HG03457 (cell line): ENCODE measurements around the gene ENG.
"Not testable (repeated sequence)": the region's sequence is repeated elsewhere in the genome, so short reads cannot be mapped to it uniquely, and the experiment has no call there.

Experiments
- ATAC-seq: cut with Tn5 transposase; IDR thresholded peaks from one replicate; pipeline ENCODE4 v1.9.1; 2021; ENCODE audit warnings: moderate number of reproducible peaks; ENCODE audit not compliant: unreplicated experiment

Gene ENG

GRCh38 chr9:127846443-127847177 is 7.8 kb downstream of the ENG start:
- no peak for ATAC-seq

GRCh38 chr9:127845619-127846018 is 8.8 kb downstream of the ENG start:
- ATAC-seq, result not testable (repeated sequence)

DNA sequence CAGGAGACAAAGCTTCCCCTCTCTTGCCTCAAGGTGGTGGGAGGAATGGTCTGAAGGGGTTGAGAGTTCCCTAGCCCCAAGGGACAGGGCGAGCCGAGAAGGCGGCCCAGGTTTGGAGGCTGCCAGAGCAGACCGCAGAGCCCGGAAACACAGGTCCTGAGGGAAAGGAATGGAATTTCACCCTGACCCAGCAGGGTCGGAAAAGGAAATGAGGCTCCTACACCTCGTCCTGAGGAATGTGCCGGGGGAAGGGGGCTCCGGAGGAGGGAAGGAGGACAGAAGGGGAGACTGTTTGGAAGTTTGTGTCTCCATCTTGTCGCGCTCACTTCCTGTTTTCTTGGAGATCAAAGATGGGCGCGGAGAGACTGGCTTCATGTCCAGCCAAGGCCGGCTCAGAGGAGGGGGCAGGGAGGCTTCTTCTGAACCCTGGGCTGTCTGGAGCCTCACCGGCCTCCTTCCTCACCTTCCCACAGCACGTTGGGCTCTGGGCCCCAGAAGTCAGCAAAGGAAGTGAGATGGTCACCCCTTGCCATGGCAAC is 9.6 kb downstream of the ENG start:
- ATAC-seq, result no peak

- no peak for ATAC-seq
Measured at GRCh38 chr9:127841087-127841835, 13.2 kb downstream of the ENG start.

- ATAC-seq, result no peak
Measured at GRCh38 chr9:127838375-127839078, 15.9 kb downstream of the ENG start.

- no peak for ATAC-seq
Measured at GRCh38 chr9:127837346-127837745, 17.1 kb downstream of the ENG start.

- ATAC-seq, result not testable (repeated sequence)
Measured at GRCh38 chr9:127836561-127836960, 17.9 kb downstream of the ENG start.

DNA sequence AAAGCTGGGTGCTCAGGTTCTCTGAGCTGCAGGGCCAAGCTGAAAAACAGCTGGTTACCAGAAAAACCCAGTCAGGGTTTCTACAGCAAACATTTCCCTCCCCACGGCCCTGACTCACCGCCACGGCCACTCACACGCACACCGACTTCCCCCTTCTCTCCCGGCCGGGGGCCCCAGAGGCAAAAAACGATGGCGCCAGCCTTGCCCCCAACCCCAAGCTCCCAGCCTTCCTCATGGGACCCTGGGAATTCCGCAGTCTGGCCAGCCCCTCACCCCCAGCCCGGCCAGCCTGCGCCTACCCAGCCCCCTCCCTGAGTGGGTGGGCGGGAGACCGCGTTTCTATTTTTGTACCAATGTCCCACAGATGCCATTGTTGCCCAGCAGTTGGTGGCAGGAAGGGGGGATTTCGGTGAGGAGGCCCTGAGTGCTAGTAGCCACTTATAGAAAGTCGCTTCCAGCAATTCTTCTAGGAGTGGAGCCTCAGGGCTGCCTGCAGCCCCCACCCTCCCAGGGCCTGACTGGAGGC is 18.4 kb downstream of the ENG start:
- no peak for ATAC-seq

DNA sequence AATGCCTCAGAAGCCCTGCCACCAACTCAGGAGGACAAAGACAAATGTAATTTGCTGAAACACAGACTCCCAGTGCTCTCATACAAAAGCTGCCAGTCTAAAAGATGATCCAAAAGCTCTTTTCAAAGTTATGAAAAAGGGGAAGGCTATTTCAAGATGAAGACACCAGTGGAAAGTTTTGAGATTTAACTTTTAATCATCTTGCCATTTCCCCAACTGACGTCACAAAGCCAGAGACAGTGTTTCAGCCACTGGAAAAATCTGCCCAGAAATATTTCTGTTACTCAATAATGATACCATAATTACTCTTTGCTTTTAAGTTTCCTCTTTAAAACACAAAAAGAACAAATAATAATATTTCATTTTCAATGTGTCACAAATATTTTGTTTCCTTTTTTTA is 20.9 kb downstream of the ENG start:
- ATAC-seq, result no peak

GRCh38 chr9:127832248-127832647 is 22.2 kb downstream of the ENG start:
- no peak for ATAC-seq

- ATAC-seq, result no peak
Measured at GRCh38 chr9:127829205-127829906, 25.1 kb downstream of the ENG start.

DNA sequence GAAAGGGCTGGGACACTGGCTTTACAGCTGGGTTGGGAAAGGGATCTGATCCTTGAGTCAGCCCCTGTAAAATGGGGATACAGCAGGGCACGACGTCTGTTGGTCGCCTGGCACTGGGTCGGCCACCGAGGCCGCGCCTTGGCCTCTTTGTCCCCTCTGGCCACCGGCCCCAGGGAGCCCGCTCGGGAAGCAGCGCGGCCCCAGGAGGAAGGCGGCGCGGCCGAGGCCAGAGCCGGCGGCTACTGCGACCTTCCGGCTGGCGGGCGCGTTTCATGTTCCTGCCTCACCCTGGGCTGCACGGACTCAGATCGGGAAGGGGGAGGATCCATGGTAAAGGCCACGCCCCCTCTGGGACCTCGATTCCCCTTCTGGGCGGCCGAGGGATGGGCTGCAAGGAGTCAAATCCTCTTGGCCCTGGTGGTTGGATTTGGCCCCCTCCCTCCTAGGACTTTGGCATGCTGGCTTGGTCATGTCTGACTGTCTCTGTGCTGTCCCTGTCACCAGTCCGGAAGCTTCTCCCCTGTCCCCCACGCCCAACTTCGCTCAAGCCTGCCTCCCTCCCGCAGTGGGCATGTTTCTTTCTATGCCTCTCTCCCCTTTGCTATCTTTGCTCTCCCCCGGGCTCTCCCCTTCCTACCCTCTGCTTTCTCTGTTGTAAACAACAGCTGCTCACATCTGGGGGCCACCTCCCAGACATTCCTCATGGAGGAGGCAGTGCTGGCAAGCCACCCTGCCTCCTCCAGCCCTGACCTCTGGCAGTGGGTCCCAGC is 26.0 kb downstream of the ENG start:
- no peak for ATAC-seq

GRCh38 chr9:127826253-127826913 is 28.1 kb downstream of the ENG start:
- ATAC-seq, result no peak

GRCh38 chr9:127825319-127826051 is 29.0 kb downstream of the ENG start:
- ATAC-seq, result no peak

DNA sequence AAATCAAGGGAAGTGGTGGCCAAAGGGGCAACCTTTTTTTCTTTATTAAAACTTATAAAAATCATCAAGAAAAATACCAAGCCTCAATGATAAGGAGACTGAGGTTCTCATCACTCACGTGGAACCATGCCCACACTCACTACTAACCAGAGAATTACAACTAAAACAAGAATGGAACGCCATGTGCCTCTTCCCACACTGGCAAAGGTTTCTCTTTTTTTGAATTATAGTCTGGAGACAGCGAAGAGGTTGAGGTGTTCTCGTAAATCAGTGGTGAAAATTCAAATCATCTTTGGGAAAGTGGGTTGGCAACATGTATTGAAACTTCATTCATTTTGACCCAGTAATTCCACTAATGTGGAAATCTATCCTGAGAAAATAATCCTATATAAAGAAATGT is 32.4 kb downstream of the ENG start:
- ATAC-seq, result no peak

DNA sequence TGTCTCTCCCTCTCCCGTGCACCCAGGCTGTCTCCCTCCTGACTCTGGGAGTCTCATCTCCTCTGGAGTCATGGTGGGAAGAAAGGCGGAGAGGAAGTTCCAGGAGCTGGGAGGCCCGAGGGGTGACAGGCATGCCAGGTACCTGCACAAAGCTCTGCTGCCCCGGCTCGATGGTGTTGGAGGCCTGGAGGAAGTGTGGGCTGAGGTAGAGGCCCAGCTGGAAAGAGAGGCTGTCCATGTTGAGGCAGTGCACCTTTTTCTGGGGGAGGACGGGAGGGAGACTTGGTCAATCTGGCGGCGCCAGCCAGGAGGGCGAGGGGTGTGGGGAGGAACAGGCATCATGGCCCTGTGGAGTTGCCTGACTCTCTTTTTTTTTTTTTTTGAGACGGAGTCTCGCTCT is 35.9 kb downstream of the ENG start:
- no peak for ATAC-seq

- ATAC-seq, result no peak
Measured at GRCh38 chr9:127817881-127818434, 36.5 kb downstream of the ENG start.

DNA sequence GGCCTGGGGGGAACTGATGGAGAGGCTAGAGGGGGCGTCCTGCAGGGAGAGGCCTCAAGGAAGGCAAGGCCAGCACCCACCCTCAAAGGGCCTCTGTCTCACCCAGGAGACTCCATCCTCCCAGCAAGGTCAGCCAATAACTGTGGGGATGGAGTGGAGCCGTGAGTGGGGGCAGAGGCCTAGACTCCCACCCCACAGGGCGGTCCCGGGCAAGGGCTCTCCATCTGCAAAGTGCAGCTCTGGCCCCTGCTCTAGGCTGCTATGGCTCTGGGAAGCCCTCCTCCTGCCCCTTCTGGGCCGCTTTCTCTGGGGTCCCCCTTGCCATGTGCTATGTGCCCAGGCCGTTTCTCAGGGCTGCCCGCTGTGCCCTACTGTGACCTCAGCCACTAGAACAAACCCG is 37.7 kb downstream of the ENG start:
- no peak for ATAC-seq

GRCh38 chr9:127816362-127816725 is 38.1 kb downstream of the ENG start:
- ATAC-seq, result no peak
